GM23248 (cell line): Measurements from ENCODE around the gene CFDP1. TPM values are rescaled to one million over a fixed set of nuclear protein-coding genes. Genes with fewer than 3 reads are reported as not detected.
A peak's percentile ranks its signal among the peaks of the same experiment; 100 is the strongest.

ENCODE experiments used
- DNase-seq: peaks from one replicate; pipeline ENCODE4 v3.0.0-alpha.2; 2015
- H2AFZ ChIP-seq: fragments of 200-600 bp; sonication (generic); 2 replicates; pipeline ENCODE4 v1.6.1; 2016; ENCODE audit warnings: antibody characterized with exemption
- H3F3A ChIP-seq: fragments of 200-600 bp; sonication (generic); 2 replicates; pipeline ENCODE4 v1.6.1; 2016; ENCODE audit warnings: mild to moderate bottlenecking, antibody characterized with exemption, mixed run types; ENCODE audit not compliant: insufficient read depth
- H3K27ac ChIP-seq: fragments of 200-600 bp; sonication (generic); 2 replicates; pipeline ENCODE4 v1.5.1; 2016; ENCODE audit warnings: mild to moderate bottlenecking
- H3K27me3 ChIP-seq: fragments of 200-600 bp; sonication (generic); replicated peaks from 2 replicates; pipeline ENCODE4 v1.6.1; 2016; ENCODE audit warnings: mild to moderate bottlenecking; ENCODE audit not compliant: insufficient read depth
- H3K36me3 ChIP-seq: fragments of 200-600 bp; sonication (generic); 2 replicates; pipeline ENCODE4 v1.6.1; 2016; ENCODE audit warnings: low read depth, mild to moderate bottlenecking
- H3K4me1 ChIP-seq: fragments of 200-600 bp; sonication (generic); 2 replicates; pipeline ENCODE4 v1.6.1; 2016; ENCODE audit warnings: mild to moderate bottlenecking; ENCODE audit not compliant: insufficient read depth
- H3K4me2 ChIP-seq: fragments of 200-600 bp; sonication (generic); one replicate; pipeline ENCODE4 v1.6.1; 2016; ENCODE audit warnings: mild to moderate bottlenecking; ENCODE audit not compliant: unreplicated experiment
- H3K4me3 ChIP-seq: fragments of 200-600 bp; sonication (generic); 2 replicates; pipeline ENCODE4 v1.5.1; 2016; ENCODE audit warnings: mild to moderate bottlenecking
- H3K79me2 ChIP-seq: fragments of 200-600 bp; sonication (generic); 2 replicates; pipeline ENCODE4 v1.6.1; 2016; ENCODE audit warnings: mild to moderate bottlenecking; ENCODE audit not compliant: insufficient read depth
- H3K9ac ChIP-seq: fragments of 200-600 bp; sonication (generic); 2 replicates; pipeline ENCODE4 v1.6.1; 2016; ENCODE audit warnings: mild to moderate bottlenecking
- H3K9me2 ChIP-seq: fragments of 200-600 bp; sonication (generic); 2 replicates; pipeline ENCODE4 v1.6.1; 2016; ENCODE audit warnings: mixed run types, mild to moderate bottlenecking, moderate library complexity; ENCODE audit not compliant: insufficient read depth
- H3K9me3 ChIP-seq: fragments of 200-600 bp; sonication (generic); one replicate; pipeline ENCODE4 v1.6.1; 2017; ENCODE audit warnings: low read depth
- H4K20me1 ChIP-seq: fragments of 200-600 bp; sonication (generic); 2 replicates; pipeline ENCODE4 v1.6.0; 2016; ENCODE audit not compliant: insufficient read depth
- EZH2 ChIP-seq: fragments of 200-600 bp; sonication (generic); IDR thresholded peaks from 2 replicates; pipeline ENCODE4 v1.6.1; 2018; ENCODE audit warnings: antibody characterized with exemption, mild to moderate bottlenecking; ENCODE audit not compliant: insufficient read depth, poor library complexity, severe bottlenecking
- EZH2phosphoT487 ChIP-seq: fragments of 200-600 bp; sonication (generic); IDR thresholded peaks from 2 replicates; pipeline ENCODE4 v1.6.1; 2018; ENCODE audit warnings: antibody characterized with exemption, moderate library complexity, mild to moderate bottlenecking, low read depth; ENCODE audit not compliant: insufficient read depth
- WGBS, 2 experiments: methylation state at CpG; one replicate each; pipeline ENCODE4 v1.1.6; 2015 to 2017; ENCODE audit warnings: low lambda C conversion rate in 2 of 2, low coverage in 1 of 2; ENCODE audit errors: missing lambda C conversion rate in 2 of 2; 5-methylcytosine and 5-hydroxymethylcytosine counted together
- in situ Hi-C: fragments of 300-500 bp; cut with MboI; formaldehyde crosslinking; loops from 2 replicates; pipeline ENCODE4 v1.15.0; 2020
- polyA plus RNA-seq: library from polyadenylated mRNA; unstranded; fragments of >200 nt; fragmentation: Nextera tagmentation; extraction: Ambion mirVana; gene quantifications from 2 replicates; pipeline ENCODE4 v1.2.1, GENCODE V29; 2016
- total RNA-seq: library from RNA; depleted of rRNA; stranded (reverse); fragments of >200 nt; shearing (Covaris generic); gene quantifications from 2 replicates; pipeline ENCODE4 v1.2.3, GENCODE V29; 2014

The CFDP1 gene
- total and polyA plus RNA-seq, 2 experiments from 2014 or later: 36.9 to 46.7 TPM

- Histone ChIP-seq H3K9me2 (no peaks in the 10 kb centered on the region), H3K4me2 (no peak overlapping the region), H3F3A (peaks cover 57% of the 10 kb centered on the region), H3K27ac (peak overlapping the region; percentile 97), H3K4me1 (peaks cover 62% of the 10 kb centered on the region), H3K9ac (peak overlapping the region; percentile 81; the same call in 1 of the 2 replicates), H3K27me3 (no peaks in the 10 kb centered on the region), H4K20me1 (no peaks in the 10 kb centered on the region), H2AFZ (no peak overlapping the region), H3K36me3 (no peaks in the 10 kb centered on the region), H3K4me3 (no peak overlapping the region), H3K79me2 (peaks cover 31% of the 10 kb centered on the region), H3K9me3 (no peaks in the 10 kb centered on the region)
- DNase-seq: no peak
- no peak for TF ChIP-seq EZH2
- TF ChIP-seq EZH2phosphoT487: no peak
- WGBS, 2 experiments: 97 to 98% methylated on average over 7 of the region's 7 CpGs
- in situ Hi-C loops: no loop called here
Observed at GRCh38 chr16:75376475-75377161, 56.7 kb downstream of the CFDP1 start.

- H4K20me1 ChIP-seq: no peaks in the 10 kb centered on the region
- WGBS, 2 experiments: 98 to 100% methylated on average over 2 of the region's 2 CpGs
- peaks cover 21% of the 10 kb centered on the region for H3K79me2 ChIP-seq
- DNase-seq: no peak
- H2AFZ ChIP-seq: no peak overlapping the region
- H3K36me3 ChIP-seq: no peaks in the 10 kb centered on the region
- H3K9ac ChIP-seq: no peak overlapping the region
- no peak overlapping the region for H3K4me3 ChIP-seq
- no peaks in the 10 kb centered on the region for H3K9me3 ChIP-seq
- H3K27ac ChIP-seq: no peak overlapping the region
- H3F3A ChIP-seq: peaks cover 43% of the 10 kb centered on the region
- no peak for TF ChIP-seq EZH2phosphoT487
- TF ChIP-seq EZH2: no peak
- no peaks in the 10 kb centered on the region for H3K9me2 ChIP-seq
- no peak overlapping the region for H3K4me2 ChIP-seq
- in situ Hi-C loops: no loop called here
- H3K4me1 ChIP-seq: peaks cover 47% of the 10 kb centered on the region
- no peaks in the 10 kb centered on the region for H3K27me3 ChIP-seq
Observed at GRCh38 chr16:75374388-75374787, 58.9 kb downstream of the CFDP1 start.

GRCh38 chr16:75372236-75372856 lies 61.0 kb downstream of the CFDP1 start:
- peak overlapping the region; percentile 22; the same call in 1 of the 2 replicates for H3K9ac ChIP-seq
- peaks cover 27% of the 10 kb centered on the region for H3F3A ChIP-seq
- H3K9me2 ChIP-seq: no peaks in the 10 kb centered on the region
- in situ Hi-C loops: no loop called here
- H3K79me2 ChIP-seq: peaks cover 14% of the 10 kb centered on the region
- no peaks in the 10 kb centered on the region for H3K27me3 ChIP-seq
- H3K36me3 ChIP-seq: no peaks in the 10 kb centered on the region
- 52 to 61% methylated on average over 3 of the region's 3 CpGs for WGBS, 2 experiments
- TF ChIP-seq EZH2phosphoT487 (no peak), EZH2 (no peak)
- H2AFZ ChIP-seq: no peak overlapping the region
- no peaks in the 10 kb centered on the region for H4K20me1 ChIP-seq
- DNase-seq: peak; percentile 84
- peak overlapping the region; percentile 56 for H3K4me2 ChIP-seq
- no peaks in the 10 kb centered on the region for H3K9me3 ChIP-seq
- H3K4me1 ChIP-seq: peaks cover 29% of the 10 kb centered on the region
- H3K27ac ChIP-seq: peak overlapping the region; percentile 58
- H3K4me3 ChIP-seq: peak overlapping the region; percentile 30

GRCh38 chr16:75371171-75371570 lies 62.1 kb downstream of the CFDP1 start:
- 96 to 99% methylated on average over 3 of the region's 3 CpGs for WGBS, 2 experiments
- TF ChIP-seq EZH2phosphoT487: no peak
- TF ChIP-seq EZH2: no peak
- no peaks in the 10 kb centered on the region for H3K9me3 ChIP-seq
- H3K9me2 ChIP-seq: no peaks in the 10 kb centered on the region
- H2AFZ ChIP-seq: no peak overlapping the region
- no peaks in the 10 kb centered on the region for H4K20me1 ChIP-seq
- peaks cover 14% of the 10 kb centered on the region for H3K79me2 ChIP-seq
- H3K36me3 ChIP-seq: no peaks in the 10 kb centered on the region
- H3F3A ChIP-seq: peaks cover 21% of the 10 kb centered on the region
- no peak overlapping the region for H3K4me2 ChIP-seq
- H3K27ac ChIP-seq: no peak overlapping the region
- in situ Hi-C loops: no loop called here
- no peak for DNase-seq
- H3K4me3 ChIP-seq: no peak overlapping the region
- H3K27me3 ChIP-seq: no peaks in the 10 kb centered on the region
- no peak overlapping the region for H3K9ac ChIP-seq
- H3K4me1 ChIP-seq: peaks cover 23% of the 10 kb centered on the region
